HG02798 (cell line): ENCODE measurements around the gene CRISPLD2.

Experiments used
- ATAC-seq: cut with Tn5 transposase; IDR thresholded peaks from one replicate; pipeline ENCODE4 v1.9.1; 2021; ENCODE audit warnings: mild to moderate bottlenecking; ENCODE audit not compliant: unreplicated experiment, poor library complexity

CRISPLD2 gene

DNA sequence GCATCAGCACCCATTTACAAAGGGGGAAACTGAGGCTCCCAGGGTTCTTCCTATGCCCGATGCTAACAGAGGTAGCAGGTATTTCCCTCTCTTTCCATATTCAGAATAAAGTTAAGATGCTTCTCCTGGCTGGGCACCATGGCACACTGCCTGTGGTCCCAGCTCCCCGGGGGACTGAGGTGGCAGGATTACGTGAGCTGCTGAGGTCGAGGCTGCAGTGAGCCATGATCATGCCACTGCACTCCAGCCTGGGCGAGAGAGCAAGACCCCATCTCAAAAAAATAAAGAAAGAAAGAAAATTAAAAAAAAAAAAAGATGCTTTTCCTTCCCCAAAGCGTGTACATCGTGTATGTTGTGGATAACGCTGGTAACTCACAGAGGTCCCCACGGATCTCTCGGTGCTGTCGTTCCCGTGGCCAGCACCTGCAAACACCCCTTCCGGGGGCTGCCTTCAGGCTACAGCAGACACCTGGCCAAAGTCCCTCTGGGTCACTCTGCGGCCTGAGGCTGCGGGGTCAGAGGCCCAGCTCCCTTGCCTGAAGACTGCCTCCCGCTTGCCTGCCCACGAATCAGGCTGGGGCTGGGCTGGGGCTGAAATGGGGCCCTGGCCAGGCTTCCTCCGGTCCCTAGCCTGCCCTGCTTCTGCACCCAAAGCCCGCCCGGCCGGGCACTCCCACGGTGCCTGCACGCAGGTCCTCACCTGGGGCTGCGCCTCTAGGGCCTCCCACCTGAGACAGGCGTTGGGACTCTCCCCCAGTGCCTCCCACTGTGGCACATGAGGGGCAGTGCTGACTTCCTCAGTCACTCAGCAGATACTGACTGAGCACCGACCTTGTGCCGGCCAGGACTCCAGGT, 128.4 kb downstream of the CRISPLD2 start:
- ATAC-seq, result no peak

GRCh38 chr16:84948851-84949610, 129.2 kb downstream of the CRISPLD2 start:
- ATAC-seq, result no peak

DNA sequence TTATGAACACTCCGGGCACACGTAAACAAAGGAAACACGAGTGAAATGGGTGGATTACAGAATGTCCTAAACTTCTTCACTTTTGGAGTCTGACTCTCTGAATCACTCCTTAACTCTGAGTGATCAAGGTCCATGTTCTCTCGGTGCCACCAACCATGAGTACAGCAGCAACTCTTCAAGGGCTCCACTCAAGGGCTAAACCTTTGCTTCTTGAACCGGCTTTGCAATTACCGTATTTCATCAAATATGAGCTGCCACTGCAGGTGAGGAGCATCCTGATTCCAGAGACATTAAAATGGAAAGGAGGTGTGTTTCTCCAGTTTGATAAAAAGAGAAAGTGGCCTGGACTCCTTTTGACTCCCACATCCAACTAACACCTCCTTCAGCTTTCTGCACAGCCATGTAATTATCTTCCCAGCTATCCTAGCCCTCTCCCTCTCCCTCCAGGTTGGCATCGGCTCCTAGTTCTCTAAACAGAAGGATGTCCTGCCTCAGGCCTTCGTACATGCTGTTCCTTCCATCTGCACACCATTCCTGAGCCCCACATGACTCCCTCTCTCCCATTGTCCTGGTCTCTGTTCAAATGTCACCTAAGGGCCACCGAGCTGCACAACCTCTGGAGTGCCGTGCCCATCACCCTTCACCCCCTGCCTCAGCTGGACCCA, 130.1 kb downstream of the CRISPLD2 start:
- ATAC-seq, result no peak

- ATAC-seq, result no peak
Observed at GRCh38 chr16:84950906-84951305, 131.1 kb downstream of the CRISPLD2 start.

DNA sequence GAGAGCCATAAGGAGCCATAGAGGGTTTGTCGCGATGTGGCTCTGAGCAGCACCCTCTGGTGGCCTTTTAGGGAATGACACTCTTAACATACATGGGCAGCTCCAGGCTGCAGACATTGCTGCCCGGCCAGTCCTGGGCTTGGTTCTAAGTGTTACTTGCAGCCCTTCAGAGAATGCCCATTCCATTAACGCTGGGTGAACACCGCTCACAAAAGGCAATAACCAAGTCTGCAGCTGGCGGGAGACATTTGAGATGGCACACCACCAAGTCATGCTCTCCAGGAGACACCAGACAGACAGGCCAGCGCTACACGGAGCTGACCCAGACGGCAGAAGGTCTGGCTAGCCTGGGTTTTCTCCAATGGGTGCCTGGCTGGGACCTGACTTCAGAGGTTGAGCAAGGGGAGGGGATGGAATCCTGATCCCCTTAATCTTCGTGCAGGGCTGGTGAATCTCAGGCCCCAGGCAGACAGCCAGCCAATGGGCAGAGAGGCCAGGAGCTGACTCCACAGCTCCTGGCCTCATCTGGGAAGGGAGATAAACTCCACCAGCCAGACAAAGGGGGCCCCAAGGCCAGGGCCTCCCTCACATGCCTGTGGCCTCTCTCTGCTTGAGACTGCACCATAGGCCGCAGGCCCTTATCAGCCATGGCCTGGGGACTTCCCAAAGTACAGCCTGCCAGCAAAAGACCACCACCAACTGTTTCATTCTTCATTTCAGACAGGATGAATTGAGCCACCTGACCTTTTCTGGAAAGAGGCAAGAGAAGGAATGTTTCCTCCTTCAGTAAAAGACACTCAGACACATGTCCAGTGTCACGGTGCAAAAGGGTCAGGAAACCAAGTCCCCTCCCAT, 132.8 kb downstream of the CRISPLD2 start:
- ATAC-seq, result peak; percentile 77

GRCh38 chr16:84953190-84953746, 133.5 kb downstream of the CRISPLD2 start:
- no peak for ATAC-seq

DNA sequence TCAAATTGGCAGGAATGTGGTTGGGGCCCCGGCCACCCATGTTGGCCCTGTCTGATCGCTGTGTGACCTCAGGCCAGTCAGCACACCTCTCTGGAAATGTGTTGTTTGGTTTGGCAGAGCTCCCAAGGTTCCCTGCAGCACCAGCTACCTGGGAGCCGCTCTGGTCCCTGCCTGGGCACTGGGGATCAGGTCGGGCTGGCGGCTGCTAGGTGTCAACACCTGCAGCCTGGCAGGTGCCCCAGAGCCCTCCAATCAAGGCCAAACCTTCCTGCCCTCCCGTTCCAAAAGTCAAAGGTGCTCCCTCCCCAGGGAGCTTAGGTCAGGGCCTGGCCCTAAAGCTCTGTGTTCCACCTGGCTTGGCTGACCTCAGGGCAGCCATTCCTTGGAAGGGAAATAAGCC, 135.6 kb downstream of the CRISPLD2 start:
- no peak for ATAC-seq

GRCh38 chr16:84957192-84957591, 137.4 kb downstream of the CRISPLD2 start:
- ATAC-seq, result no peak

DNA sequence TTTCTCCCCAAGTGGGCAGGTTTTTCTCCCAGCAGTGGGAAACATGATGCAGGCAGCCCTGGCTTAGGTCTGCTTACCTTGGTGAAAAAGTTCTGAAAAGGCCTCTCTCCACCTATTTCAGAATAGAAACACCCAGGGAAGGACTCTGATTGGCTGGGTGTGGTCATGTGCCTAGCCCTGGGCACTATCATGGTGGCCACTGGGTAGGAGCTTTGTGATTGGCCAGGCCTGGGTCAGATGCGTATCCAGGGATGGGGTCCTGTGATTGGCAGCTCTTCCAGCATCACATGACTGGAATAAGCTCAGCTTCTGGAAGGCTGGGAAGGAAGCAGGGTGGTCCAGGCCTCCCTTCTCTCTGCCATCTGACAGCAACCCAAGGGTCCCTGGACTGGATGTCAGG, 138.0 kb downstream of the CRISPLD2 start:
- no peak for ATAC-seq
